ENCODE results near the gene KAZALD1. TPM values are rescaled to one million over a fixed set of nuclear protein-coding genes. Genes with fewer than 3 reads are reported as not detected.

KAZALD1 gene
- total and polyA plus RNA-seq, 7 donors: 0.49 to 40.2 (median 3.9) TPM

DNA sequence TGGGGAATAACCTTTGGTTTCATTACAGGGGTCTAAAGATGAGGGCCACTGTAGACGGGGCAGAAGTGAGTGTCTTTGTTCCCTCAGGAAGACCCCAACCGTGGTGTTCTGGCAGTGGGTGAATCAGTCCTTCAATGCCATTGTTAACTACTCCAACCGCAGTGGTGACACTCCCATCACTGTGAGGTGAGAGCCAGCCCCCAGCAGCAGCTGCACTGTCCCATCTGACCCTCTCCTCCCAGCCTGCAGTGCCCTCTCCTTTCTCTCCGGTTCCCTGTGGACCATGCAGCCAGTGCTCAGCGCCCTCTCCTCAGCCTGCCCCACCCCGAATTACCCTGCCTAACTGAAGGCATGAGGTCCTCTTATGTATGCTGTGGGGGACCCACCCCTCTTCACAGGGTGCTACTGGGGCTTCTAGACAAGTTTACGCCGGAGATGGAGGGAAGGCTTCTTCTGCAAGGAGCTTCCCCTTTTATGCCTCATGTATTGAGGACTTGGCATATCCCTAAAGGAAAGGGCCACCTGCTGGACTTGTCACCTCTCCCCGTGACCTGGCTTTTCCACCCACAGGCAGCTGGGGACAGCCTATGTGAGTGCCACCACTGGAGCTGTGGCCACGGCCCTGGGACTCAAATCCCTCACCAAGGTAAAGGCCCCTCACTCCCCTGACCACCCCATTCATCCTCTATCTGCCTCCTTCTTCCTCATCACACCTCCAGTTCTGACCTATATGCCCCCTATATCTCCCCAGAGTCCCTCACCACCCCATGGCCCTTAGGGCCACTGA is 25.7 kb upstream of the KAZALD1 start:
- H3K27ac ChIP-seq: no peak overlapping the region
- WGBS, 2 donors: 89% methylated on average over 10 of the region's 10 CpGs
- no peak for TF ChIP-seq POLR2AphosphoS5 (IDR thresholded peaks at IDR 0.05)
- TF ChIP-seq EP300 (IDR thresholded peaks at IDR 0.05): no peak
- no peak for TF ChIP-seq CTCF (IDR thresholded peaks at IDR 0.05)
- TF ChIP-seq POLR2A (IDR thresholded peaks at IDR 0.05): no peak

GRCh38 chr10:101036726-101037125 is 25.1 kb upstream of the KAZALD1 start:
- DNase-seq: no peak
- TF ChIP-seq POLR2A (IDR thresholded peaks at IDR 0.05) (no peak), CTCF (IDR thresholded peaks at IDR 0.05) (no peak), EP300 (IDR thresholded peaks at IDR 0.05) (no peak), POLR2AphosphoS5 (IDR thresholded peaks at IDR 0.05) (no peak)
- intact Hi-C loops (cut with DNase I): loop anchor here (10.0 kb wide), 1 partner anchor 318 kb away; the partner anchor contains the start of gene BTRC
- no peaks in the 10 kb centered on the region for H3K9me3 ChIP-seq
- H3K36me3 ChIP-seq: peaks cover 18 to 55% (median 36%) of the 10 kb centered on the region in 4 donors
- H3K4me3 ChIP-seq: no peak overlapping the region
- H3K27ac ChIP-seq: no peak overlapping the region
- 68 to 86% methylated on average over 7 of the region's 7 CpGs for WGBS, 2 donors
- peaks cover 0 to 17% (median 16%) of the 10 kb centered on the region in 4 donors for H3K4me1 ChIP-seq
- H3K27me3 ChIP-seq: no peaks in the 10 kb centered on the region

More for the DNA sequence above, 25.7 kb upstream of the KAZALD1 start:
- Histone ChIP-seq H3K4me1 (peaks cover 0 to 19% (median 13%) of the 10 kb centered on the region in 4 donors), H3K9me3 (no peaks in the 10 kb centered on the region), H3K27me3 (no peaks in the 10 kb centered on the region), H3K4me3 (no peak overlapping the region), H3K36me3 (peaks cover 18 to 55% (median 36%) of the 10 kb centered on the region in 4 donors)
- intact Hi-C loops (cut with DNase I): loop anchor here (10.0 kb wide), 1 partner anchor 319 kb away; the partner anchor contains the start of gene BTRC
- no peak for DNase-seq

DNA sequence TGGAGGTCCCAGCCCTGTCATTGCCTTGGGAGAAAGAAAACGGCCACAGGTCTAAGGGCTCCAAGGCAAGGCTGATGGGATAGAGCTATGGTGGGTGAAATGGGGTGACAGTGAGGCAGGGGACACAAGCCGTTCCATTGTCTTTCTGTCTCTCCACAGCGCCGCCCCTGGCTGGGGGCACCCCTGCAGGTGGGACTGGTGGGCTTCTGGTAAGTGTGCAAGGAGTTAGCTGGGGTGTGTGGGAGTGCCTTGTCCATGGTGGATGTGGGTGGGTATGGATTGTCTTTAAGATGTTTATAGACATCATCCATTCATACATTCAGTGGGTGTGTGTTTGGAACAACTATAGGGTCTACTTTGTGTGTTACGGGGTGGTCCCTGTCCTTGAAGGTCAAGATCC is 23.3 kb upstream of the KAZALD1 start:
- intact Hi-C loops (cut with DNase I): loop anchor here (10.0 kb wide), 1 partner anchor 316 kb away; the partner anchor contains the start of gene BTRC
- Histone ChIP-seq H3K4me1 (peaks cover 0 to 19% (median 14%) of the 10 kb centered on the region in 4 donors), H3K4me3 (no peak overlapping the region), H3K36me3 (peaks cover 18 to 55% (median 36%) of the 10 kb centered on the region in 4 donors), H3K27me3 (no peaks in the 10 kb centered on the region), H3K9me3 (no peaks in the 10 kb centered on the region), H3K27ac (no peak overlapping the region)
- no peak for DNase-seq
- no peak for TF ChIP-seq CTCF (IDR thresholded peaks at IDR 0.05)
- 82 to 87% methylated on average over 5 of the region's 5 CpGs for WGBS, 2 donors

DNA sequence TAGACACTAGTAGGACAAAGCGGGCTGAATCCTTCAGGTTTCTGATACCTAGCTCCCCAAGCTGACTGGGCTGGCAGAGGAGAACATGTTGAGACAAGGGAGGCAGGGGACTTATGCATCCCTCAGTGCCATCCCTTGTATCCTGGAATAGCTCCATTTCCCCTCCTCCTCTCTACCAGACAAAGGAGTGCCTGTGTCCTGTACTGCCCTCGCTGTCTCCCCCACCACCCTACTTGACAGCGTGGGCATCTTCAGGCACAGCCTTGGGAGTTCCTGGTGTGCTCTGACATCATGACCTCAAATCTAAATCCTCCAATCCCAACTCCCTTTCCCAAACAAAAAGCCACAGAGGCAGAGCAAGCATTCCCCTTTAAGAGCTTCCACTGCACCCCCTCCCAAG is 21.7 kb upstream of the KAZALD1 start:
- Histone ChIP-seq H3K9me3 (no peaks in the 10 kb centered on the region), H3K36me3 (peaks cover 18 to 51% (median 31%) of the 10 kb centered on the region in 4 donors), H3K27me3 (no peaks in the 10 kb centered on the region), H3K27ac (no peak overlapping the region), H3K4me1 (peaks cover 0 to 19% (median 13%) of the 10 kb centered on the region in 4 donors), H3K4me3 (no peak overlapping the region)
- intact Hi-C loops (cut with DNase I): no loop called here
- no peak for DNase-seq
- 95 to 96% methylated on average over 3 of the region's 3 CpGs for WGBS, 2 donors
- TF ChIP-seq EP300 (IDR thresholded peaks at IDR 0.05) (no peak), POLR2AphosphoS5 (IDR thresholded peaks at IDR 0.05) (no peak), POLR2A (IDR thresholded peaks at IDR 0.05) (no peak), CTCF (IDR thresholded peaks at IDR 0.05) (no peak)

All from sigmoid colon (tissue), 7 donors.